Endothelial cell of umbilical vein (primary cell): ENCODE measurements around the gene LPCAT3. TPM values are rescaled to one million over a fixed set of nuclear protein-coding genes. Genes with fewer than 3 reads are reported as not detected.

Experiments used
- BruUV-seq: library from RNA; stranded (reverse); fragments of 400-500 nt; replicated peaks from 2 replicates; lab custom pipeline; 2021; lab: Mats Ljungman, UMichigan
- CTCF ChIA-PET: fragments of 300-600, 350-600 bp; sonication (Branson Sonifier 250); formaldehyde crosslinking; loops from one replicate; lab custom pipeline; 2021; ENCODE audit warnings: antibody characterized with exemption, inconsistent platforms; lab: Charles Lee
- POLR2A ChIA-PET: fragments of 300-600, 350-600 bp; sonication (Branson Sonifier 250); formaldehyde crosslinking; loops from one replicate; lab custom pipeline; 2021; ENCODE audit warnings: antibody characterized with exemption, inconsistent platforms; lab: Charles Lee
- DNase-seq: peaks from one replicate; pipeline ENCODE4 v3.0.0-alpha.2; 2011; ENCODE audit warnings: low read depth, low spot score
- FAIRE-seq: peaks from 2 replicates; lab custom pipeline; 2011; peaks lifted over from hg19 to GRCh38; lab: Jason Lieb, UNC
- H2AFZ ChIP-seq: 2 replicates; pipeline ENCODE4 v1.6.0; 2012; ENCODE audit warnings: low read depth, low read length, control low read depth, inconsistent platforms
- H3K27ac ChIP-seq: 2 replicates; pipeline ENCODE4 v1.5.1; 2011; ENCODE audit warnings: low read depth, mild to moderate bottlenecking, control low read depth, low read length, moderate library complexity; ENCODE audit not compliant: insufficient read depth
- H3K27me3 ChIP-seq, 2 experiments: 2 replicates each; pipeline versions ENCODE4 v1.6.0 to v1.6.1; 2011; ENCODE audit warnings: low read length in 2 of 2, mixed read lengths in 1 of 2; ENCODE audit not compliant: control insufficient read depth in 2 of 2, insufficient read depth in 2 of 2
- H3K36me3 ChIP-seq, 2 experiments: 2 replicates in 1 of 2; 3 replicates in 1 of 2; pipeline ENCODE4 v1.5.1; 2011; ENCODE audit warnings: low read length in 2 of 2, mild to moderate bottlenecking in 1 of 2, moderate library complexity in 1 of 2; ENCODE audit not compliant: control insufficient read depth in 2 of 2, insufficient read depth in 2 of 2; ENCODE audit errors: extremely low read depth in 1 of 2
- H3K4me1 ChIP-seq: 3 replicates; pipeline ENCODE4 v1.5.1; 2011; ENCODE audit warnings: mild to moderate bottlenecking, low read length; ENCODE audit not compliant: control insufficient read depth, insufficient read depth; ENCODE audit errors: extremely low read depth
- H3K4me2 ChIP-seq: 2 replicates; pipeline ENCODE4 v1.6.1; 2011; ENCODE audit warnings: low read length, control low read depth, mixed read lengths; ENCODE audit not compliant: insufficient read depth
- H3K4me3 ChIP-seq, 3 experiments: fragments of 200-600 bp in 1 of 3; sonication (generic), shearing (Covaris generic) in 1 of 3; replicated peaks in 1 of 3; 2 replicates each; pipeline ENCODE4 v1.5.1; 2011 to 2016; ENCODE audit warnings: control low read depth in 3 of 3, low read length in 3 of 3, mild to moderate bottlenecking in 2 of 3, inconsistent platforms in 1 of 3, low read depth in 1 of 3, moderate library complexity in 1 of 3; ENCODE audit not compliant: insufficient read depth in 1 of 3
- H3K79me2 ChIP-seq: 2 replicates; pipeline ENCODE4 v1.6.0; 2012; ENCODE audit warnings: low read length, inconsistent platforms; ENCODE audit not compliant: control insufficient read depth, insufficient read depth
- H3K9ac ChIP-seq: replicated peaks from 2 replicates; pipeline ENCODE3; 2011; ENCODE audit warnings: low read length, control low read depth; ENCODE audit not compliant: insufficient read depth; ENCODE audit errors: extremely low read depth
- H3K9me1 ChIP-seq: replicated peaks from 3 replicates; pipeline ENCODE4 v1.6.0; 2011; ENCODE audit warnings: mild to moderate bottlenecking, low read length; ENCODE audit not compliant: control insufficient read depth, insufficient read depth; ENCODE audit errors: extremely low read depth
- H3K9me3 ChIP-seq: replicated peaks from 2 replicates; pipeline ENCODE4 v1.5.1; 2012; ENCODE audit warnings: low read length, inconsistent platforms; ENCODE audit not compliant: control insufficient read depth, insufficient read depth
- H4K20me1 ChIP-seq: replicated peaks from 2 replicates; pipeline ENCODE3; 2011; ENCODE audit warnings: mild to moderate bottlenecking, low read length; ENCODE audit not compliant: control insufficient read depth, insufficient read depth; ENCODE audit errors: extremely low read depth
- EZH2 ChIP-seq: IDR thresholded peaks from 2 replicates; pipeline ENCODE4 v1.6.1; 2012; ENCODE audit warnings: borderline replicate concordance, low read depth, mild to moderate bottlenecking, moderate library complexity, low read length, inconsistent platforms; ENCODE audit not compliant: severe bottlenecking
- GATA2 ChIP-seq: IDR thresholded peaks from 2 replicates; pipeline ENCODE4 v1.7.0; 2011; ENCODE audit warnings: low read depth, mild to moderate bottlenecking, moderate library complexity, mixed read lengths, low read length; ENCODE audit not compliant: insufficient read length, insufficient read depth
- JUN ChIP-seq: IDR thresholded peaks from 2 replicates; pipeline ENCODE4 v1.6.1; 2011; ENCODE audit warnings: borderline replicate concordance, low read depth; ENCODE audit not compliant: insufficient read length, insufficient read depth
- MYC ChIP-seq: IDR thresholded peaks from one replicate; pipeline ENCODE4 v1.6.1; 2011; ENCODE audit warnings: mild to moderate bottlenecking, low read depth, low read length
- POLR2A ChIP-seq: IDR thresholded peaks from 2 replicates; pipeline ENCODE4 v1.6.1; 2012; ENCODE audit warnings: low read depth, mild to moderate bottlenecking, control low read depth, low read length
- POLR2AphosphoS5 ChIP-seq: IDR thresholded peaks from 2 replicates; pipeline ENCODE4 v1.6.1; 2012; ENCODE audit warnings: low read depth, mild to moderate bottlenecking, control low read depth, low read length, moderate library complexity; ENCODE audit not compliant: insufficient read depth
- dilution Hi-C: fragments of 300-500 bp; cut with MboI; formaldehyde crosslinking; loops from one replicate; pipeline ENCODE4 v1.15.0; 2019; ENCODE audit warnings: low sequenced_read_pairs; ENCODE audit not compliant: extremely low pct_ligation_motif_present
- intact Hi-C: fragments of 100-400 bp; cut with micrococcal nuclease; formaldehyde crosslinking; loops from one replicate; pipeline ENCODE4 v1.10.0; 2022
- polyA plus RNA-seq, 4 experiments: library from polyadenylated mRNA; depleted of rRNA in 3 of 4; stranded (reverse) in 3 of 4; unstranded in 1 of 4; fragments of >200 nt; gene quantifications; 2 replicates each; pipeline versions ENCODE4 v1.2.1 to v1.2.3, GENCODE V29; 2011 to 2012; ENCODE audit warnings: missing spikeins in 1 of 4
- total RNA-seq: library from RNA; stranded (reverse); gene quantifications from 2 replicates; pipeline ENCODE4 v1.2.3, GENCODE V29; 2021
- TF ChIP-seq, protein P1 (sequence below), 2 donors: IDR thresholded peaks; 1 replicate in 1 of 2; 2 replicates in 1 of 2; pipeline ENCODE4 v1.5.1; 2011; ENCODE audit warnings: low read length in 2 of 2, mild to moderate bottlenecking in 2 of 2, moderate library complexity in 2 of 2, control low read depth in 1 of 2, inconsistent platforms in 1 of 2, low read depth in 1 of 2; ENCODE audit not compliant: insufficient read depth in 1 of 2; ENCODE audit errors: extremely low read depth in 1 of 2
- TF ChIP-seq, protein P2 (sequence below): IDR thresholded peaks from 2 replicates; pipeline ENCODE4 v1.6.1; 2011; ENCODE audit not compliant: insufficient read depth, insufficient read length

LPCAT3 gene
- total and polyA plus RNA-seq, 2 donors (not counting 3 experiments of a cell fraction or from before 2014, with no cell fraction given): 29.5 to 36.0 TPM

- no peaks in the 10 kb centered on the region for H3K36me3 ChIP-seq
- H3K27me3 ChIP-seq: peaks cover 24 to 39% of the 10 kb centered on the region in 2 experiments
- no peak for FAIRE-seq
- CTCF ChIA-PET: no interaction called here
- TF ChIP-seq POLR2AphosphoS5: no peak
- TF ChIP-seq, protein P1, sequence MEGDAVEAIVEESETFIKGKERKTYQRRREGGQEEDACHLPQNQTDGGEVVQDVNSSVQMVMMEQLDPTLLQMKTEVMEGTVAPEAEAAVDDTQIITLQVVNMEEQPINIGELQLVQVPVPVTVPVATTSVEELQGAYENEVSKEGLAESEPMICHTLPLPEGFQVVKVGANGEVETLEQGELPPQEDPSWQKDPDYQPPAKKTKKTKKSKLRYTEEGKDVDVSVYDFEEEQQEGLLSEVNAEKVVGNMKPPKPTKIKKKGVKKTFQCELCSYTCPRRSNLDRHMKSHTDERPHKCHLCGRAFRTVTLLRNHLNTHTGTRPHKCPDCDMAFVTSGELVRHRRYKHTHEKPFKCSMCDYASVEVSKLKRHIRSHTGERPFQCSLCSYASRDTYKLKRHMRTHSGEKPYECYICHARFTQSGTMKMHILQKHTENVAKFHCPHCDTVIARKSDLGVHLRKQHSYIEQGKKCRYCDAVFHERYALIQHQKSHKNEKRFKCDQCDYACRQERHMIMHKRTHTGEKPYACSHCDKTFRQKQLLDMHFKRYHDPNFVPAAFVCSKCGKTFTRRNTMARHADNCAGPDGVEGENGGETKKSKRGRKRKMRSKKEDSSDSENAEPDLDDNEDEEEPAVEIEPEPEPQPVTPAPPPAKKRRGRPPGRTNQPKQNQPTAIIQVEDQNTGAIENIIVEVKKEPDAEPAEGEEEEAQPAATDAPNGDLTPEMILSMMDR (IDR thresholded peaks at IDR 0.05; ENCODE audit: extremely low read depth in 1 of 2, insufficient read depth in 1 of 2, low read depth in 1 of 2, low read length in 2 of 2): no peak
- no peak for TF ChIP-seq JUN
- no peak for TF ChIP-seq EZH2
- no peak for TF ChIP-seq MYC
- TF ChIP-seq GATA2: no peak
- TF ChIP-seq POLR2A: no peak
- TF ChIP-seq, protein P2, sequence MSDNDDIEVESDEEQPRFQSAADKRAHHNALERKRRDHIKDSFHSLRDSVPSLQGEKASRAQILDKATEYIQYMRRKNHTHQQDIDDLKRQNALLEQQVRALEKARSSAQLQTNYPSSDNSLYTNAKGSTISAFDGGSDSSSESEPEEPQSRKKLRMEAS: no peak
- H3K9me1 ChIP-seq: no peaks in the 10 kb centered on the region
- no peak overlapping the region for H3K9ac ChIP-seq
- H3K27ac ChIP-seq: no peak overlapping the region
- H3K4me3 ChIP-seq: no peak overlapping the region
- H3K4me1 ChIP-seq: no peaks in the 10 kb centered on the region
- POLR2A ChIA-PET: no interaction called here
- BruUV-seq: no TSS peak
- no peak overlapping the region for H3K4me2 ChIP-seq
- no peak for DNase-seq
- H2AFZ ChIP-seq: no peak overlapping the region
- H3K9me3 ChIP-seq: no peaks in the 10 kb centered on the region
- H4K20me1 ChIP-seq: no peaks in the 10 kb centered on the region
- intact Hi-C loops: no loop called here
- H3K79me2 ChIP-seq: no peaks in the 10 kb centered on the region
- dilution Hi-C loops: no loop called here
These were observed 46.2 kb upstream of the LPCAT3 start for GRCh38 chr12:7064516-7064915.
